WTC11 (cell line): ENCODE measurements around the gene ARSH.

Source experiments
- CTCF ChIP-seq: fragments of 200-600 bp; IDR thresholded peaks from 2 replicates; pipeline ENCODE4 v1.8.0; 2022; ENCODE audit warnings: antibody characterized with exemption
- E2F1 ChIP-seq: sonication (generic); formaldehyde crosslinking; IDR thresholded peaks from 2 replicates; pipeline ENCODE4 v1.8.0; 2022; ENCODE audit warnings: mild to moderate bottlenecking, missing genetic modification reagents
- MAX ChIP-seq: sonication (generic); formaldehyde crosslinking; IDR thresholded peaks from 2 replicates; pipeline ENCODE4 v1.8.0; 2022; ENCODE audit warnings: mild to moderate bottlenecking, missing genetic modification reagents
- TEAD1 ChIP-seq: sonication (generic); formaldehyde crosslinking; IDR thresholded peaks from 2 replicates; pipeline ENCODE4 v1.8.0; 2022; ENCODE audit warnings: mild to moderate bottlenecking, missing genetic modification reagents
- ZNF671 ChIP-seq: fragments of 250-450 bp; sonication (Bioruptor Pico); IDR thresholded peaks from 2 replicates; pipeline ENCODE4 v1.8.0; 2021; ENCODE audit warnings: mild to moderate bottlenecking

- no peak for TF ChIP-seq ZNF671 (CRISPR knock-in tag)
- TF ChIP-seq TEAD1, result no peak
- TF ChIP-seq CTCF, result no peak
- no peak for TF ChIP-seq E2F1
- TF ChIP-seq MAX (CRISPR knock-in tag), result no peak
These were observed 48.1 kb upstream of the ARSH start for GRCh38 chrX:2958199-2958598.
